ENCODE data around the gene CTNNA3.

The CTNNA3 gene

DNA sequence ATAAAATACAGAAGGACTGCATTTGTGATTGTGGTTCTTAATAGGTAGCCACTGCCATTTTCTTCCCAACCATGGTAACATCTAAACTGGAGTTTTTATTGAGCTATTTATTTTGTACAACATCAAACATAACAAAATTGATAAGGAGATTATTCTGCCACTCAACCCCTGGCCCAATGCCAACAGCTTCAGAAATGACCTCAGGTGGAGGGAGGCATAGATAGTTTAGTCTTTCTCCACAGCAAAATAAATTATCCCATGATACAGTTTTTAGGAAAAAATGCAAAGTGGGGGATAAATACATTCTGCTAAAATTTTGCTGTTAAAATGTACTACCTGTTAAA lies 712.5 kb downstream of the CTNNA3 start:
- no peak for DNase-seq (ENCODE audit: low spot score)
- in situ Hi-C loops (cut with MboI; ENCODE audit: low sequenced_read_pairs, unreplicated experiment): no loop called here
- TF ChIP-seq, protein P1, sequence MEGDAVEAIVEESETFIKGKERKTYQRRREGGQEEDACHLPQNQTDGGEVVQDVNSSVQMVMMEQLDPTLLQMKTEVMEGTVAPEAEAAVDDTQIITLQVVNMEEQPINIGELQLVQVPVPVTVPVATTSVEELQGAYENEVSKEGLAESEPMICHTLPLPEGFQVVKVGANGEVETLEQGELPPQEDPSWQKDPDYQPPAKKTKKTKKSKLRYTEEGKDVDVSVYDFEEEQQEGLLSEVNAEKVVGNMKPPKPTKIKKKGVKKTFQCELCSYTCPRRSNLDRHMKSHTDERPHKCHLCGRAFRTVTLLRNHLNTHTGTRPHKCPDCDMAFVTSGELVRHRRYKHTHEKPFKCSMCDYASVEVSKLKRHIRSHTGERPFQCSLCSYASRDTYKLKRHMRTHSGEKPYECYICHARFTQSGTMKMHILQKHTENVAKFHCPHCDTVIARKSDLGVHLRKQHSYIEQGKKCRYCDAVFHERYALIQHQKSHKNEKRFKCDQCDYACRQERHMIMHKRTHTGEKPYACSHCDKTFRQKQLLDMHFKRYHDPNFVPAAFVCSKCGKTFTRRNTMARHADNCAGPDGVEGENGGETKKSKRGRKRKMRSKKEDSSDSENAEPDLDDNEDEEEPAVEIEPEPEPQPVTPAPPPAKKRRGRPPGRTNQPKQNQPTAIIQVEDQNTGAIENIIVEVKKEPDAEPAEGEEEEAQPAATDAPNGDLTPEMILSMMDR (IDR thresholded peaks at IDR 0.05; ENCODE audit: borderline replicate concordance, control extremely low read depth, extremely low read depth, insufficient read depth, missing control alignments): no peak

DNA sequence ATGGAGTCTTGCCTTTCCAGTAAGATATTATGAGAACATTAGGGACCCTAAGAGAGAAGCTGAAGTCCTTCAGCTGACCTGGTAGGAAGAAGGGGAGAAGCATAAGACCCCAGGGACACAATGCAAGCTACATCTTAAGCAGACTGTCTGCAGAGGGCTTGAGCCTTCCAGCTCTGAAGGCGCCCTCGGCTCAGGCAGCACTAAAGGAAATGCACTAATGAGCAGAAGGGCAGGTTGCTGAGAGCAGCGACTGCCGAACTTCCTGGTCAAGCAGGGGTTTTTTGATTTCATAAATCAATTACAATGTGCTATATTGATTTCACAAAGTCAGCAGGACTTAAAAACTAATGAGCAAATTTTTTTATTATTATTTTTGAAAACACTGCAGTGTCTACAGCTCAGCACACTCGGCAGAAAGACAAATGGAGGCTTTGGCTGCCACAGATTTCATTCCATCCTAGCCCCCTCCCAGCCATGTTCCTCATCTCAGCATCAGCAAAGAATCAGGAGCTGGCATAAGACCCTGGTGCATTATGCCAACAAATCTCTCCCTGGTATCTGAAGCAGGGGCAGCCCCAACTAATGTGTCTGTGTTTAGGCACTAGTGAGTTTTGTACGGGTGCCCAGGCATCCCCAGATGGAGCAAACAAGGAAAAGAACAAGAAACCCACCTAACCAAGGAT lies 713.1 kb downstream of the CTNNA3 start:
- TF ChIP-seq, protein P1 (IDR thresholded peaks at IDR 0.05; ENCODE audit: borderline replicate concordance, control extremely low read depth, extremely low read depth, insufficient read depth, missing control alignments): no peak
- no peak for DNase-seq (ENCODE audit: low spot score)
- in situ Hi-C loops (cut with MboI; ENCODE audit: low sequenced_read_pairs, unreplicated experiment): no loop called here

DNA sequence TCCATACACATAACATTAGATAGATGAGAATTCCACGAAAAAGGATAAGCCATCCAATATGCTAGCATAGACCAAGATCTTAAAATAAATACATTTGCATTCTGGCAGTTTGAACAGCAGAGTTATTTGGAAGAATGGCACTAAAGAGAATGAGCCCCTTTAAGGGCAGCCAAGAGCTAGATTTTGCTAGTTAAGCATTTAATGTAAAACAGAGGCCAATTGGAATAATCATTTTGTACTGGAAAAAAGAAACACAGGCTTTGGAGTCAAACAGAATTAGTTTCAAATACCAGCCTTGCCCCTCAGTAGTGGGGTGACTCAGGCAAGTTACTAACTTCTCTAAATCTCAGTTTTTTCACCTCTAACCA lies 714.0 kb downstream of the CTNNA3 start:
- DNase-seq (ENCODE audit: low spot score): no peak
- in situ Hi-C loops (cut with MboI; ENCODE audit: low sequenced_read_pairs, unreplicated experiment): no loop called here
- TF ChIP-seq, protein P1 (IDR thresholded peaks at IDR 0.05; ENCODE audit: borderline replicate concordance, control extremely low read depth, extremely low read depth, insufficient read depth, missing control alignments): no peak

DNA sequence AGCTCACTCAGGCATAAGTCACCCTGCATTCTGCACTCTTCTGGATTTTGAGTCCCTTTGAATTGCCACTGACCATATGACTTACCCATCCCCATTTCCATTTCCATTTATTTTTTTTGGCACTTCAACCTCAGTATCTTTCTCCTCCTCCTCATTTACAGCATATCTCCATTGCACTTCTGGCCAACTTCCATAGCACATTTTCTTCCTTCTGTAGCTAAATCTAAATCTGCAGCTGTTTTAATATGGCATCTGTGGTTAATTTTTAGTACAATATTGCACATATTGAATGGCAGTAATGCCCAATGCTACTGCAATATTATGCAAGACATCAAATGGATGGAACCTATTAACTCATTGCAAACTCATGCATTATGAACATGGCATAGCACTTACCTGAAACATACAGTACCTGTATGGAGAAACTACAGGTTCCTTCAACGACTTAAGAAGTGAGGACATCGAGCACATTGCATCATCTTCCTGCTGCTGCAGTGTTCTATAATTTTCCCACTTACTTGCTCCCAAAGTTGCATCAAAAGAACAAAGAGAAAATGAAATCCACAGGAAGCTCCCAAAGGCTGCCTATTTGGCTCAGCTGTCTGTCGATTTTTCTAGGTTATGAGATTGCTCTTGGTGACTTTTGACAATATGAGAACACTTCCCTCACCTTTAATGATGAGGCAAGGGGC lies 714.5 kb downstream of the CTNNA3 start:
- TF ChIP-seq, protein P1 (IDR thresholded peaks at IDR 0.05; ENCODE audit: borderline replicate concordance, control extremely low read depth, extremely low read depth, insufficient read depth, missing control alignments): no peak
- no peak for DNase-seq (ENCODE audit: low spot score)
- in situ Hi-C loops (cut with MboI; ENCODE audit: low sequenced_read_pairs, unreplicated experiment): no loop called here

DNA sequence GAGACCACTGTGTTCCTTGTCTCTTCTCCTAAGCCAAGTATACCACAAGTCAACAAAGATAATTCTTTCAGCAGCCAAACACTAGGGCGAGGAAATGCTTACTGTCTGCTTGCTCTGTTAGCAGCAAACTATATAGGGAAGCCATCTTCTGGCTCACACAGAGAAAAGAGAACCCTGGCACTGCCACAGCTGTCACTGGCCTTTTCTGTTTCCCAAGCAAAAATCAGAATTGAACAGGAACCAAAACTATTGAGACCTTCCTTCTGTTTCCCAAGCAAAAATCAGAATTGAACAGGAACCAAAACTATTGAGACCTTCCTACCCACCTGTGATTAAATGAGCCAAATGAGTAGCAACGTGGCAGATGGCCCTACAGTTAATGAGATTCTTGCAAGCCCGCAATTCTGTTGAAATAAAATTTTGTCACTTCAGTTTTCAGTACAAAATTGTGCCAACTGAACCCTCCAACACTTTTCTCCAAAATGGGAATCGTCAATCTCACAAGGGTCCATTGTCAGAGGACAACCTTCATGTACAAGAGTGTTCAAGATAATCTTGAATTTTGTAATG lies 715.7 kb downstream of the CTNNA3 start:
- in situ Hi-C loops (cut with MboI; ENCODE audit: low sequenced_read_pairs, unreplicated experiment): no loop called here
- TF ChIP-seq, protein P1 (IDR thresholded peaks at IDR 0.05; ENCODE audit: borderline replicate concordance, control extremely low read depth, extremely low read depth, insufficient read depth, missing control alignments): no peak
- DNase-seq (ENCODE audit: low spot score): no peak

DNA sequence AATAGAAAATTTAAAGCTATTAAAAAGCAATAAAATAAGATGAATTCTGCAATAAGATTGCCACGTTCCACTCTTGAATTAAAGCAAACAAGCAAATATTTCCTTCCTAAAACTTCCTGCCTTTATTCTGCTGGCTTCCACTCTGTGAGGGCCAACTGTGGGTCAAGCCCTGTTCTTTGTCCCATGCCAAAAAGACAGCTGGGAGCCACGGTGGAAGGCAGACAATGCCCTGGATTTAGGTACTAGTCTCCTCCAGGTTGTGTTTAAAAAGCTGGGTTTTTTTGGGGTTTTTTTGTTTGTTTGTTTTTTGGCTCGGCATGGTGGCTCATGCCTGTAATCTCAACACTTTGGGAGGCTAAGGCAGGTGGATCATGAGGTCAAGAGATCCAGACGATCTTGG lies 731.0 kb downstream of the CTNNA3 start:
- in situ Hi-C loops (cut with MboI; ENCODE audit: low sequenced_read_pairs, unreplicated experiment): no loop called here
- no peak for DNase-seq (ENCODE audit: low spot score)
- TF ChIP-seq, protein P1 (IDR thresholded peaks at IDR 0.05; ENCODE audit: borderline replicate concordance, control extremely low read depth, extremely low read depth, insufficient read depth, missing control alignments): no peak

All from GM13976 (cell line).